A673 (cell line): Measurements from ENCODE around the gene ZNF565. TPM values are rescaled to one million over a fixed set of nuclear protein-coding genes. Genes with fewer than 3 reads are reported as not detected.

Experiments
- BruUV-seq: library from RNA; stranded (reverse); fragments of 400-500 nt; replicated peaks from 2 replicates; lab custom pipeline; 2021; lab: Mats Ljungman, UMichigan
- CTCF ChIA-PET: fragments of 300-600 bp; sonication (Branson Sonifier 250); formaldehyde crosslinking; loops from one replicate; lab custom pipeline; 2022; ENCODE audit warnings: antibody characterized with exemption; lab: Charles Lee
- POLR2A ChIA-PET: fragments of 300-600 bp; sonication (Branson Sonifier 250); formaldehyde crosslinking; loops from one replicate; lab custom pipeline; 2022; ENCODE audit warnings: antibody characterized with exemption; ENCODE audit not compliant: low non-redundant PET; lab: Charles Lee
- DNase-seq: peaks from one replicate; pipeline ENCODE4 v3.0.0-alpha.2; 2015; ENCODE audit warnings: low spot score
- H3K27ac ChIP-seq: fragments of 200-600 bp; sonication (generic); 2 replicates; pipeline ENCODE4 v1.5.1; 2016; ENCODE audit warnings: mixed run types, low read depth, mild to moderate bottlenecking, mixed read lengths, antibody characterized with exemption, low read length; ENCODE audit not compliant: poor library complexity, severe bottlenecking
- H3K27me3 ChIP-seq: fragments of 200-600 bp; sonication (generic); replicated peaks from 2 replicates; pipeline ENCODE4 v1.6.1; 2017; ENCODE audit warnings: mixed run types, low read depth, mild to moderate bottlenecking, mixed read lengths, antibody characterized with exemption, low read length; ENCODE audit not compliant: insufficient read depth, poor library complexity
- H3K36me3 ChIP-seq: fragments of 200-600 bp; sonication (generic); 2 replicates; pipeline ENCODE4 v1.6.1; 2016; ENCODE audit warnings: mixed run types, mild to moderate bottlenecking, mixed read lengths, antibody characterized with exemption, low read length; ENCODE audit not compliant: insufficient read depth, poor library complexity, severe bottlenecking
- H3K4me1 ChIP-seq: fragments of 200-600 bp; sonication (generic); 2 replicates; pipeline ENCODE4 v1.6.1; 2017; ENCODE audit warnings: mixed run types, mild to moderate bottlenecking, mixed read lengths, antibody characterized with exemption, low read length; ENCODE audit not compliant: insufficient read depth, poor library complexity, severe bottlenecking
- H3K4me3 ChIP-seq: fragments of 200-600 bp; sonication (generic); 2 replicates; pipeline ENCODE4 v1.5.1; 2016; ENCODE audit warnings: low read depth, mixed run types, mild to moderate bottlenecking, mixed read lengths, low read length; ENCODE audit not compliant: poor library complexity, severe bottlenecking
- H3K9me3 ChIP-seq: fragments of 200-600 bp; sonication (generic); 2 replicates; pipeline ENCODE4 v1.6.1; 2016; ENCODE audit warnings: mixed run types, low read depth, mild to moderate bottlenecking, mixed read lengths, antibody characterized with exemption, low read length; ENCODE audit not compliant: poor library complexity, severe bottlenecking
- CTCF ChIP-seq: fragments of 300-800, 200-600 bp; sonication (generic); conservative IDR thresholded peaks from 2 replicates; pipeline ENCODE4 v1.5.1; 2017; ENCODE audit warnings: low read depth, mild to moderate bottlenecking, antibody characterized with exemption, low read length, moderate library complexity, mixed read lengths
- EZH2 ChIP-seq: fragments of 200-600 bp; sonication (generic); IDR thresholded peaks from 2 replicates; pipeline ENCODE4 v1.6.1; 2017; ENCODE audit warnings: borderline replicate concordance, low read depth, mild to moderate bottlenecking, mixed read lengths, antibody characterized with exemption, low read length; ENCODE audit not compliant: poor library complexity, severe bottlenecking
- intact Hi-C: fragments of 100-400 bp; cut with micrococcal nuclease; formaldehyde crosslinking; loops from one replicate; pipeline ENCODE4 v1.10.0; 2022; ENCODE audit not compliant: unreplicated experiment
- total RNA-seq: library from RNA; stranded (reverse); gene quantifications from 2 replicates; pipeline ENCODE4 v1.2.3, GENCODE V29; 2021

Gene ZNF565
- total RNA-seq, 1 experiment from 2014 or later, result 7.2 TPM

GRCh38 chr19:36257520-36257876 lies 43.0 kb upstream of the ZNF565 start:
- no peaks in the 10 kb centered on the region for H3K9me3 ChIP-seq
- TF ChIP-seq EZH2 (no peak), CTCF (no peak)
- no peaks in the 10 kb centered on the region for H3K27me3 ChIP-seq
- BruUV-seq, result no TSS peak
- CTCF ChIA-PET, result no interaction called here
- no peaks in the 10 kb centered on the region for H3K4me1 ChIP-seq
- POLR2A ChIA-PET, result no interaction called here
- peak overlapping the region; percentile 13 for H3K27ac ChIP-seq
- H3K36me3 ChIP-seq, result no peaks in the 10 kb centered on the region
- intact Hi-C loops, result no loop called here
- H3K4me3 ChIP-seq, result peak overlapping the region; percentile 51
- peak; percentile 44 for DNase-seq

- peak overlapping the region; percentile 13 for H3K27ac ChIP-seq
- TF ChIP-seq CTCF (peak; percentile 20; the same call in 1 of the 2 replicates), EZH2 (no peak)
- peak overlapping the region; percentile 51 for H3K4me3 ChIP-seq
- ChIA-PET CTCF (no interaction called here), POLR2A (no interaction called here)
- no TSS peak for BruUV-seq
- intact Hi-C loops, result no loop called here
- no peaks in the 10 kb centered on the region for H3K27me3 ChIP-seq
- no peaks in the 10 kb centered on the region for H3K4me1 ChIP-seq
- no peaks in the 10 kb centered on the region for H3K9me3 ChIP-seq
- no peak for DNase-seq
- no peaks in the 10 kb centered on the region for H3K36me3 ChIP-seq
These were observed 42.5 kb upstream of the ZNF565 start for GRCh38 chr19:36256853-36257519.

- CTCF ChIA-PET, result no interaction called here
- Histone ChIP-seq H3K36me3 (no peaks in the 10 kb centered on the region), H3K9me3 (no peaks in the 10 kb centered on the region), H3K4me1 (no peaks in the 10 kb centered on the region), H3K27me3 (no peaks in the 10 kb centered on the region), H3K27ac (no peak overlapping the region), H3K4me3 (no peak overlapping the region)
- POLR2A ChIA-PET, result no interaction called here
- intact Hi-C loops, result no loop called here
- DNase-seq, result no peak
- BruUV-seq, result no TSS peak
- TF ChIP-seq CTCF, result no peak
- TF ChIP-seq EZH2, result no peak
These were observed 41.6 kb upstream of the ZNF565 start for GRCh38 chr19:36256064-36256463.
